Panc1 (cell line): ENCODE measurements around the gene ANKRD17.

Experiments used
- POLR2AphosphoS5 ChIP-seq: IDR thresholded peaks from 2 replicates; pipeline ENCODE4 v1.6.1; 2012; ENCODE audit warnings: mild to moderate bottlenecking, low read depth, low read length, moderate library complexity
- TCF7L2 ChIP-seq: IDR thresholded peaks from 2 replicates; pipeline ENCODE4 v1.6.1; 2011; ENCODE audit warnings: mild to moderate bottlenecking, low read depth, low read length, inconsistent platforms
- TF ChIP-seq, protein P1 (sequence below): fragments of 450-650 bp; IDR thresholded peaks from 2 replicates; pipeline ENCODE4 v1.5.1; 2017; ENCODE audit warnings: mild to moderate bottlenecking

DNA sequence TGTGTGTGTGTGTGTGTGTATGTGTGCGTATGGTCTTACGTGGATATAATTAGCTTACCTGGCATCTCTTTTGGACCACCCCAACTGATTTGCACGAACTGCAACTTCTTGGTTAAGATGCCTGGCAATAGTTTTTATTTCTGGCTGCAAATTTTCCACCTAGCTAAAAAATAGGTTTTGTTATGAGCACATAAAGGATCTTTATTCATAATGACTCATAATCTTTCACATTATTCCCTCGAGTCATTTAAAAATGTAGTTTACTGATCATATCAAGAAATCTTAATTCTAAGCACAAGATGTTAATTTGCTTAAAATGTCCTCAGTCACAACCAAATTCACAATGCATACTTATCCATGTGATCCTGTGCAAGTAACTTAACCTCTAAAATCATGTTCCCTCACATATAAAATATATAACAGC is 190.6 kb downstream of the ANKRD17 start:
- TF ChIP-seq, protein P1, sequence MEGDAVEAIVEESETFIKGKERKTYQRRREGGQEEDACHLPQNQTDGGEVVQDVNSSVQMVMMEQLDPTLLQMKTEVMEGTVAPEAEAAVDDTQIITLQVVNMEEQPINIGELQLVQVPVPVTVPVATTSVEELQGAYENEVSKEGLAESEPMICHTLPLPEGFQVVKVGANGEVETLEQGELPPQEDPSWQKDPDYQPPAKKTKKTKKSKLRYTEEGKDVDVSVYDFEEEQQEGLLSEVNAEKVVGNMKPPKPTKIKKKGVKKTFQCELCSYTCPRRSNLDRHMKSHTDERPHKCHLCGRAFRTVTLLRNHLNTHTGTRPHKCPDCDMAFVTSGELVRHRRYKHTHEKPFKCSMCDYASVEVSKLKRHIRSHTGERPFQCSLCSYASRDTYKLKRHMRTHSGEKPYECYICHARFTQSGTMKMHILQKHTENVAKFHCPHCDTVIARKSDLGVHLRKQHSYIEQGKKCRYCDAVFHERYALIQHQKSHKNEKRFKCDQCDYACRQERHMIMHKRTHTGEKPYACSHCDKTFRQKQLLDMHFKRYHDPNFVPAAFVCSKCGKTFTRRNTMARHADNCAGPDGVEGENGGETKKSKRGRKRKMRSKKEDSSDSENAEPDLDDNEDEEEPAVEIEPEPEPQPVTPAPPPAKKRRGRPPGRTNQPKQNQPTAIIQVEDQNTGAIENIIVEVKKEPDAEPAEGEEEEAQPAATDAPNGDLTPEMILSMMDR, result no peak
- TF ChIP-seq POLR2AphosphoS5 (no peak), TCF7L2 (no peak)
